ENCODE results near the gene CDC42EP5.
A peak's percentile ranks its signal among the peaks of the same experiment; 100 is the strongest.

CDC42EP5 gene

DNA sequence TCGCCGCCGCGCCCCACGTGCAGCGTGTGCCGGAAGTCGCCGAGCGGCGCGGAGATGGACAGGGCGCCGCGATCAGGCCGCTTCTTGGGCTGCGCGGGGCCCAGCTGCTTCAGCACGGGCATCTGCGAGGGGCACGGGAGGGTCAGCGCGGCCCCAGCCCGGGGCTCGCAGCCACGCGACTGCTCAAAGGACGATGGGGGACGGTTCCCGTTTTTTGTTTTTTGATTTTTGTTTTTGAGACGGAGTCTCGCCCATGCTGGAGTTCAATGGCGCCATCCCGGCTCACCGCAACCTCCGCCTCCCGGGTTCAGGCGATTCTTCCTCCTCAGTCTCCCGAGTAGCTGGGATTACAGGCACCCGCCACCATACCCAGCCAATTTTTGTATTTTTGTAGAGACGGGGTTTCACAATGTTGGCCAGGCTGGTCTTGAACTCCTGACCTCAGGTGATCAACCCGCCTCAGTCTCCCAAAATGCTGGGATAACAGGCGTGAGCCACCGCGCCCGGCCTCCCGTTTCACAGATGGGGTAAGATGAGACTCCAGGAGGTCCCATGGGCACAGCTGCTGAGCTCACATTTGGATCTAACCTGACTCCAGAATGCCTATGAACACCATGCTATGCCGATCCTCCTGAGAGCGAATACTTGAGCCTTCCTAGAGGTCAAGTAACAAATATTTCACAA, 7.5 kb downstream of the CDC42EP5 start:
- Mint-ChIP-seq H3K27ac (peak overlapping the region; percentile 58 to 65 (median 61)), H3K9me3 (no peaks in the 10 kb centered on the region), H3K4me3 (peak overlapping the region; percentile 71 to 76 (median 71)), H3K36me3 (ENCODE audit: low read depth) (peaks cover 29% of the 10 kb centered on the region), H3K27me3 (ENCODE audit: low read depth) (peaks cover 17% of the 10 kb centered on the region), H3K4me1 (peaks cover 32% of the 10 kb centered on the region)
- TF ChIP-seq, protein P1, sequence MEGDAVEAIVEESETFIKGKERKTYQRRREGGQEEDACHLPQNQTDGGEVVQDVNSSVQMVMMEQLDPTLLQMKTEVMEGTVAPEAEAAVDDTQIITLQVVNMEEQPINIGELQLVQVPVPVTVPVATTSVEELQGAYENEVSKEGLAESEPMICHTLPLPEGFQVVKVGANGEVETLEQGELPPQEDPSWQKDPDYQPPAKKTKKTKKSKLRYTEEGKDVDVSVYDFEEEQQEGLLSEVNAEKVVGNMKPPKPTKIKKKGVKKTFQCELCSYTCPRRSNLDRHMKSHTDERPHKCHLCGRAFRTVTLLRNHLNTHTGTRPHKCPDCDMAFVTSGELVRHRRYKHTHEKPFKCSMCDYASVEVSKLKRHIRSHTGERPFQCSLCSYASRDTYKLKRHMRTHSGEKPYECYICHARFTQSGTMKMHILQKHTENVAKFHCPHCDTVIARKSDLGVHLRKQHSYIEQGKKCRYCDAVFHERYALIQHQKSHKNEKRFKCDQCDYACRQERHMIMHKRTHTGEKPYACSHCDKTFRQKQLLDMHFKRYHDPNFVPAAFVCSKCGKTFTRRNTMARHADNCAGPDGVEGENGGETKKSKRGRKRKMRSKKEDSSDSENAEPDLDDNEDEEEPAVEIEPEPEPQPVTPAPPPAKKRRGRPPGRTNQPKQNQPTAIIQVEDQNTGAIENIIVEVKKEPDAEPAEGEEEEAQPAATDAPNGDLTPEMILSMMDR (IDR thresholded peaks at IDR 0.05; ENCODE audit: unreplicated experiment in 3 of 3): no peak

DNA sequence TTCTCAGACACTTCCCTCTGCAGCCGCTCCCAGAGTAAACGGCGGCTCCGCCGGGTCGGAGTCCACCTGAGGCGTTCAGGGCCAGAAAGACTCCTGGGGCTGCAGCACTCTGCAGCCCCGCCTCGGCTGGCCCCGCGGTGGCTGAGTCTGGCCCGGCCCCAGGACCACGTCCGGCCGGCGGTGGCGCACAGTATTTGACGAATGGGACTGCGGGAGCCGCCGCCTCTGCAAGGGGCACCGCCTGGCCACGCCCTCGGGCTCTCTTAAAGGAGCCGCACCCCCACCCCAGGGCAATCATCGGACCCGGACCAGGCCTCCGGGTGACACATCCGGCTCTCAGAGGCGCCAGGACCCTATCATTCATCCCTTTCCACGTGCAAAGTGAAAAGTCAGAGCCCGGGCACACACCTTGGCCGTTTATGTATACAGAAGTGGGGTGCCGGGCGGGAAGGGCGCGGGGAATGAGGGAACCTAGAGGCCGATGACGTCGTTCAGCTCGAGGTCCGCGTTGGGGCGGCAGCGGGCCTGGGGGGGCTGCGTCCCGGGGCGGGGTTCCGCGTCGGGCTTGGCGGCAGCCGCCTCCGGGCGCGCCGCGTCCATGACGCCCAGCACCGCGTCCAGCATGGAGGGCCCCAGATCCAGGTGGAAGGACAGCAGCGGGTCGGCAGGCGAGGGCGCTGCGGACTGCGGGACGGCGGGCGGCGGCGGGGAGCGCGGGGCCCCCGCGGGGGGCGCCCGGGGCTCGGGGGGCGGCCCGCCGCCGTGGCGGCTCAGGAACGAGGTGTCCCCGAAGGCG, 8.3 kb downstream of the CDC42EP5 start:
- H3K4me1 Mint-ChIP-seq: peaks cover 27% of the 10 kb centered on the region
- TF ChIP-seq, protein P1 (IDR thresholded peaks at IDR 0.05; ENCODE audit: unreplicated experiment in 3 of 3): no peak
- H3K36me3 Mint-ChIP-seq (ENCODE audit: low read depth): peaks cover 31% of the 10 kb centered on the region
- H3K27ac Mint-ChIP-seq: peak overlapping the region; percentile 95 to 99 (median 97)
- H3K4me3 Mint-ChIP-seq: peak overlapping the region; percentile 88
- peaks cover 11% of the 10 kb centered on the region for H3K27me3 Mint-ChIP-seq (ENCODE audit: low read depth)
- no peaks in the 10 kb centered on the region for H3K9me3 Mint-ChIP-seq

DNA sequence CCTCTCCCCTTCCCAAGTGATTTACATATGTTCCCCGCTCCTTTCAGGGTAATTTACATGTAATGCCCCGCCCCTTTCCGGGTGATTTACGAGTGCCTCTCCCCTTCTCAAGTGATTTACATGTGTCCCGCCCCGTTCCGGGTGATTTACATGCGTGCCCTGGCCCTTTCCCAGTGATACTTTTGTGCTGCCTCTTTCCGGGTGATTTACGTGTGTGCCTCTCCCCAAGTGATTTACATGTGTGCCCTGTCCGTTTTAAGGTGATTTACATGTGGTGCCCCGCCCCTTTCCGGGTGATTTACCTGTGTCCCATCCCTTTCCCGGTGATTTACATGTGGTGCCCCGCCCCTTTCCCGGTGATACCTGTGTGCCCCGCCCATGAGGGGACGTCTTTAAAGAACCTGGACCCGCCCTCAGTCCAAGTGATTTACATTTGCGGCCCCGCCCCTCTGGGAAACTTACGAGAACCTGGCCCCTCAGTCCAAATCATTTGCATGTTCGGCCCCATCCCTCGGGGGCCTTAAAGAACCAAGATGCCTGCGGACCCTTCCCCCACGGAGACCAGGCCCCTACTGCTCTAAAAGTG, 9.0 kb downstream of the CDC42EP5 start:
- peaks cover 4% of the 10 kb centered on the region for H3K27me3 Mint-ChIP-seq (ENCODE audit: low read depth)

DNA sequence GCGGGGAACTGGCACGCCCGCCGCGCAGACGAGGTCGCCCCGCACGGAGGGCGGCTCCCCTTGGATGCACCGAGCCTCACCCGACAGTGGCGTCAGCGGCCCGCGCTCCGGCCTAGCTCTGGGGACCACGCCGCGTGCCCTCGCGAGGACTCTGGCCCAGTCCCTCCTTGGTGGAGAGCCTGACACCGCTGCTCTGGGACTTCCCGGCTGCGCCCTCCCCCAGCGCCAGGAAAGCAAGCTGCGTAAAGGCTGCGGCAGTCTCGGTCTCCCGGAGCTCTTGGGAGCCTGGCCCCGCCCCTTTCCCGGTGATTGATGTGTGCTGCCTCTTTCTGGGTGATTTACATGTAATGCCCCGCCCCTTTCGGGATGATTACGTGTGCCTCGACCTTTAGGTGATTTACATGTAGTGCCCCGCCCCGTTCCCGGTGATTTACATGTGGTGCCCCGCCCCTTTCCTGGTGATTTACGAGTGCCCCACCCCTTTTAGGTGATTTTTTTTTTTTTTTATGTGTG, 9.5 kb downstream of the CDC42EP5 start, which contains the start of gene LENG9:
Gene LENG9 (minus strand): TSS at position 248 of the 513 bp plus-strand sequence. CDS start 252 bp downstream, outside the sequence.
- Mint-ChIP-seq H3K36me3 (ENCODE audit: low read depth) (peaks cover 37% of the 10 kb centered on the region), H3K27ac (peak within 1 kb of the TSS; percentile 95 to 99 (median 97)), H3K4me3 (peak within 1 kb of the TSS; percentile 88), H3K4me1 (peaks cover 31% of the 10 kb centered on the region), H3K9me3 (no peaks in the 10 kb centered on the region), H3K27me3 (ENCODE audit: low read depth) (peaks cover 4% of the 10 kb centered on the region)
- TF ChIP-seq, protein P1 (IDR thresholded peaks at IDR 0.05; ENCODE audit: unreplicated experiment in 3 of 3): no peak

More for the DNA sequence above, 9.0 kb downstream of the CDC42EP5 start:
- Mint-ChIP-seq H3K4me3 (peak overlapping the region; percentile 88), H3K9me3 (no peaks in the 10 kb centered on the region), H3K4me1 (peaks cover 28% of the 10 kb centered on the region), H3K27ac (peak overlapping the region; percentile 95 to 99 (median 97)), H3K36me3 (ENCODE audit: low read depth) (peaks cover 31% of the 10 kb centered on the region)
- TF ChIP-seq, protein P1 (IDR thresholded peaks at IDR 0.05; ENCODE audit: unreplicated experiment in 3 of 3): no peak

DNA sequence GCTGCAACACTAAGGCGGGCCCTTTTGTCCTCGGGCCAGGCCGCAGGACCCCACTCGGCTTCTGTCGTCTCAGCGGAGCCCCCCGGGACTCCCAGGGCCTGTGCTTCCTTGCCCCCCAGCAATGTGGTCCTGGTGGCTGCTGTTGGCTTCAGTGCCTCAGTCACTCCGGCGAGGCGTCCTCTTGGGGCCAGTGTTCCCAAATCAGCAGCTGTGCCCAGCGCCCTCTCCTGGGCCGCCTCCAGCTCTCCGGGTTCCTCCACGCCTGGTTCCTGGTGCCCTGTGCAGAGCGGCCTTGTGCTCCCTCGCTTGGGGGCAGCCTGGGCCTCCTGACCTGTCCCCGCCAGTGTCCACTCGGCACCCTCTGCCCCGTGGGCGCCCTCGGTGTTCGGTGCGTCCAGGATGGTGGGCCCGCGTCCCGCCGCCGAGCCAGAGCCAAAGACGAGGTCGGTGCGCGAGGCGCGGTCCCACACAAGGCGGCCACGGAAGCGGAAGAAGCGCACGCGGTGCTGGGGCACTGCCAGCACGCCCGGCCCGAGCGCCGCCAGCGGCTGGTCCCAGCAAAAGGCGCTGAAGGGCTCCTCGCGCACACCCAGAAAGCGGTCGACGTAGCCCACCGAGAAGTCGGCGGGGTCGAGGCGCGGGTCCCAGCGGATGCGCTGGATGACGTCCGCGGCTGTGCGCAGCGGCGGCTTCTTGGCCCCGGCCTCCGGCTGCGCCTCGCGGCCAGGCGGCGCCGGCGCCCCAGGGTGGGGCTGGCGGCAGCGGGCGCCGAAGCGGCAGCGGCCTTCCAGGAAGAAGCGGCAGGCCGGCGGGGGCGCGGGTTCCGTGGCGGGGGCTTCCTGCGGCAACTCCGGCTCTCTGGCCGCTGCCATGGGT, 10.2 kb downstream of the CDC42EP5 start:
- Mint-ChIP-seq H3K27me3 (ENCODE audit: low read depth) (peaks cover 4% of the 10 kb centered on the region), H3K36me3 (ENCODE audit: low read depth) (peaks cover 38% of the 10 kb centered on the region), H3K9me3 (no peaks in the 10 kb centered on the region), H3K27ac (peak overlapping the region in 2 of 3 experiments; percentile 14 to 95), H3K4me3 (peak overlapping the region; percentile 68 to 86 (median 68)), H3K4me1 (peaks cover 31% of the 10 kb centered on the region)
- TF ChIP-seq, protein P1 (IDR thresholded peaks at IDR 0.05; ENCODE audit: unreplicated experiment in 3 of 3): peak in 2 of 3 experiments; percentile 10

Data from nephron (organoid).